Testis (tissue), 2 donors: ENCODE results near the gene FRAS1.

Source experiments
- CTCF ChIP-seq, 3 experiments: fragments of 450-650 bp in 2 of 3; fragments of 200-600 bp in 1 of 3; sonication (generic) in 1 of 3; IDR thresholded peaks; one replicate each; pipeline ENCODE4 v1.5.1; 2016 to 2019; ENCODE audit warnings: antibody characterized with exemption in 3 of 3, mild to moderate bottlenecking in 2 of 3, moderate library complexity in 1 of 3
- POLR2A ChIP-seq: fragments of 450-650 bp; IDR thresholded peaks from one replicate; pipeline ENCODE4 v1.6.1; 2017; ENCODE audit warnings: antibody characterized with exemption, mild to moderate bottlenecking, moderate library complexity

GRCh38 chr4:78592088-78592783, 535.1 kb downstream of the FRAS1 start:
- TF ChIP-seq CTCF (IDR thresholded peaks at IDR 0.05): peak in 1 of 3 experiments; percentile 23
- no peak for TF ChIP-seq POLR2A
